ENCODE measurements around the gene NALCN. TPM values are rescaled to one million over a fixed set of nuclear protein-coding genes. Genes with fewer than 3 reads are reported as not detected.

Gene NALCN
- polyA plus RNA-seq, 3 donors = not detected

GRCh38 chr13:101019126-101019525 is 397.2 kb downstream of the NALCN start:
- Histone ChIP-seq H3K27ac (ENCODE audit: low read depth in 1 of 2, low read length in 2 of 2) (no peak overlapping the region), H3K79me2 (ENCODE audit: insufficient read depth, low read length) (no peaks in the 10 kb centered on the region), H3K4me2 (replicated peaks; ENCODE audit: extremely low read depth, low read length, poor library complexity, severe bottlenecking) (no peak overlapping the region), H4K20me1 (ENCODE audit: insufficient read depth, low read length) (no peaks in the 10 kb centered on the region), H3K9ac (ENCODE audit: insufficient read depth, low read length, poor library complexity, severe bottlenecking) (no peak overlapping the region), H3K27me3 (ENCODE audit: control insufficient read depth in 2 of 2, insufficient read depth in 2 of 2, low read length in 2 of 2) (no peaks in the 10 kb centered on the region), H3K4me3 (replicated peaks in 1 of 3; ENCODE audit: low read depth in 2 of 3, low read length in 3 of 3) (no peak overlapping the region), H3K9me3 (replicated peaks in 1 of 2; ENCODE audit: control insufficient read depth in 1 of 2, insufficient read depth in 1 of 2, low read length in 2 of 2) (no peaks in the 10 kb centered on the region), H3K36me3 (replicated peaks in 1 of 2; ENCODE audit: control insufficient read depth in 1 of 2, insufficient read depth in 2 of 2, low read length in 2 of 2) (no peaks in the 10 kb centered on the region), H2AFZ (ENCODE audit: insufficient read depth, low read depth, low read length, poor library complexity, severe bottlenecking) (no peak overlapping the region), H3K4me1 (ENCODE audit: control insufficient read depth in 1 of 2, insufficient read depth in 2 of 2, low read length in 2 of 2) (no peaks in the 10 kb centered on the region)
- TF ChIP-seq CTCF (IDR thresholded peaks at IDR 0.05) = no peak
- Mint-ChIP-seq H3K27me3 (ENCODE audit: low read depth in 3 of 3) (peaks cover 0 to 4% (median 0%) of the 10 kb centered on the region in 3 donors), H3K4me3 (no peak overlapping the region), H3K36me3 (no peaks in the 10 kb centered on the region), H3K27ac (no peak overlapping the region), H3K4me1 (no peaks in the 10 kb centered on the region), H3K9me3 (peaks cover 0 to 5% (median 2%) of the 10 kb centered on the region in 7 donors)
- 78% methylated on average over 1 of the region's 1 CpG for WGBS (ENCODE audit: insufficient coverage)
- no peak for DNase-seq
- intact Hi-C loops (cut with micrococcal nuclease) = no loop called here

- 89% methylated on average over 3 of the region's 7 CpGs for WGBS (ENCODE audit: insufficient coverage)
- Histone ChIP-seq H3K4me1 (ENCODE audit: control insufficient read depth in 1 of 2, insufficient read depth in 2 of 2, low read length in 2 of 2) (no peaks in the 10 kb centered on the region), H4K20me1 (ENCODE audit: insufficient read depth, low read length) (no peaks in the 10 kb centered on the region), H3K27ac (ENCODE audit: low read depth in 1 of 2, low read length in 2 of 2) (no peak overlapping the region), H3K9ac (ENCODE audit: insufficient read depth, low read length, poor library complexity, severe bottlenecking) (no peak overlapping the region), H3K4me3 (replicated peaks in 1 of 3; ENCODE audit: low read depth in 2 of 3, low read length in 3 of 3) (no peak overlapping the region), H2AFZ (ENCODE audit: insufficient read depth, low read depth, low read length, poor library complexity, severe bottlenecking) (no peak overlapping the region), H3K27me3 (ENCODE audit: control insufficient read depth in 2 of 2, insufficient read depth in 2 of 2, low read length in 2 of 2) (no peaks in the 10 kb centered on the region), H3K79me2 (ENCODE audit: insufficient read depth, low read length) (no peaks in the 10 kb centered on the region), H3K9me3 (replicated peaks in 1 of 2; ENCODE audit: control insufficient read depth in 1 of 2, insufficient read depth in 1 of 2, low read length in 2 of 2) (no peaks in the 10 kb centered on the region), H3K36me3 (replicated peaks in 1 of 2; ENCODE audit: control insufficient read depth in 1 of 2, insufficient read depth in 2 of 2, low read length in 2 of 2) (no peaks in the 10 kb centered on the region), H3K4me2 (replicated peaks; ENCODE audit: extremely low read depth, low read length, poor library complexity, severe bottlenecking) (no peak overlapping the region)
- TF ChIP-seq CTCF (IDR thresholded peaks at IDR 0.05) = no peak
- DNase-seq = no peak
- intact Hi-C loops (cut with micrococcal nuclease) = no loop called here
- H3K4me1 Mint-ChIP-seq = no peaks in the 10 kb centered on the region
- no peaks in the 10 kb centered on the region for H3K36me3 Mint-ChIP-seq
- no peak overlapping the region for H3K4me3 Mint-ChIP-seq
- no peak overlapping the region for H3K27ac Mint-ChIP-seq
- peaks cover 0 to 4% (median 0%) of the 10 kb centered on the region in 3 donors for H3K27me3 Mint-ChIP-seq (ENCODE audit: low read depth in 3 of 3)
- H3K9me3 Mint-ChIP-seq = peaks cover 0 to 5% (median 2%) of the 10 kb centered on the region in 7 donors
Measured at GRCh38 chr13:101018720-101019119, 397.6 kb downstream of the NALCN start.

All from CD14-positive monocyte (primary cell).